Esophagus squamous epithelium (tissue), 4 donors: ENCODE data around the gene CD34.

Experiments used
- CTCF ChIP-seq, 6 experiments: fragments of 450-650 bp in 4 of 6; fragments of 200-600 bp in 2 of 6; sonication (generic) in 2 of 6; IDR thresholded peaks; one replicate each; pipeline ENCODE4 v1.5.1; 2016 to 2019; ENCODE audit warnings: antibody characterized with exemption in 6 of 6, mild to moderate bottlenecking in 4 of 6, moderate library complexity in 4 of 6
- POLR2A ChIP-seq, 4 donors: fragments of 450-650 bp; IDR thresholded peaks; one replicate each; pipeline ENCODE4 v1.6.1; 2017; ENCODE audit warnings: antibody characterized with exemption in 4 of 4, mild to moderate bottlenecking in 4 of 4, moderate library complexity in 3 of 4

- TF ChIP-seq POLR2A (IDR thresholded peaks at IDR 0.05) (no peak), CTCF (IDR thresholded peaks at IDR 0.05) (no peak)
These were observed 44.3 kb downstream of the CD34 start for GRCh38 chr1:207866471-207867135.
